PFSK-1 (cell line): ENCODE measurements around the gene PCAT7.

ENCODE experiments used
- FOXP2 ChIP-seq: optimal IDR thresholded peaks from 2 replicates; pipeline ENCODE3; 2011; ENCODE audit warnings: borderline replicate concordance, control low read depth, inconsistent platforms; ENCODE audit not compliant: insufficient read depth; ENCODE audit errors: extremely low read length, extremely low read depth
- POLR2AphosphoS5 ChIP-seq: IDR thresholded peaks from 2 replicates; pipeline ENCODE4 v1.6.1; 2012; ENCODE audit warnings: low read depth, mild to moderate bottlenecking, control low read depth, low read length, moderate library complexity
- REST ChIP-seq, 2 experiments: IDR thresholded peaks; 2 replicates each; pipeline versions ENCODE4 v1.6.1 to v1.8.0; 2011 to 2012; ENCODE audit warnings: low read depth in 2 of 2, low read length in 2 of 2, control low read depth in 1 of 2, inconsistent platforms in 1 of 2, mild to moderate bottlenecking in 1 of 2, moderate library complexity in 1 of 2; ENCODE audit not compliant: insufficient read depth in 1 of 2
- SIN3A ChIP-seq: IDR thresholded peaks from 2 replicates; pipeline ENCODE4 v1.6.1; 2012; ENCODE audit warnings: mild to moderate bottlenecking, low read length, moderate library complexity, borderline replicate concordance; ENCODE audit not compliant: insufficient read depth
- TAF1 ChIP-seq: IDR thresholded peaks from 2 replicates; pipeline ENCODE4 v1.6.1; 2012; ENCODE audit warnings: low read length, control low read depth, borderline replicate concordance; ENCODE audit not compliant: insufficient read depth

PCAT7 gene

GRCh38 chr9:94602666-94603065, 47.8 kb downstream of the PCAT7 start:
- no peak for TF ChIP-seq REST (IDR thresholded peaks at IDR 0.05; ENCODE audit: insufficient read depth in 1 of 2, low read depth in 2 of 2, low read length in 2 of 2)
- TF ChIP-seq POLR2AphosphoS5, result no peak
- no peak for TF ChIP-seq TAF1
- TF ChIP-seq FOXP2, result no peak
- no peak for TF ChIP-seq SIN3A

GRCh38 chr9:94603259-94604160, 48.6 kb downstream of the PCAT7 start:
- TF ChIP-seq SIN3A (no peak), POLR2AphosphoS5 (no peak), FOXP2 (no peak), REST (IDR thresholded peaks at IDR 0.05; ENCODE audit: insufficient read depth in 1 of 2, low read depth in 2 of 2, low read length in 2 of 2) (no peak), TAF1 (no peak)

GRCh38 chr9:94606646-94607422, 52.0 kb downstream of the PCAT7 start:
- TF ChIP-seq REST (IDR thresholded peaks at IDR 0.05; ENCODE audit: insufficient read depth in 1 of 2, low read depth in 2 of 2, low read length in 2 of 2), result no peak
- TF ChIP-seq TAF1, result no peak
- TF ChIP-seq FOXP2, result no peak
- no peak for TF ChIP-seq SIN3A
- TF ChIP-seq POLR2AphosphoS5, result no peak

- TF ChIP-seq FOXP2 (no peak), POLR2AphosphoS5 (no peak), SIN3A (no peak), REST (IDR thresholded peaks at IDR 0.05; ENCODE audit: insufficient read depth in 1 of 2, low read depth in 2 of 2, low read length in 2 of 2) (no peak), TAF1 (no peak)
Measured at GRCh38 chr9:94607423-94607691, 52.5 kb downstream of the PCAT7 start.
